DND-41 (cell line): ENCODE measurements around the gene SOX21.

Experiments used
- CTCF ChIP-seq: IDR thresholded peaks from 2 replicates; pipeline ENCODE4 v1.5.1; 2012; ENCODE audit warnings: borderline replicate concordance, low read length, moderate library complexity, mild to moderate bottlenecking; ENCODE audit not compliant: poor library complexity, severe bottlenecking; ENCODE audit errors: extremely low read depth
- EZH2 ChIP-seq: IDR thresholded peaks from 3 replicates; pipeline ENCODE4 v1.6.1; 2012; ENCODE audit warnings: borderline replicate concordance, low read depth, mild to moderate bottlenecking, moderate library complexity, low read length, inconsistent platforms; ENCODE audit not compliant: severe bottlenecking

GRCh38 chr13:94716016-94716415 is 3.7 kb upstream of the SOX21 start:
- TF ChIP-seq CTCF = no peak
- TF ChIP-seq EZH2 = no peak
